ENCODE measurements around the gene ANKRD28.
"Not testable (repeated sequence)": the region's sequence is repeated elsewhere in the genome, so short reads cannot be mapped to it uniquely, and the experiment has no call there.

The ANKRD28 gene

DNA sequence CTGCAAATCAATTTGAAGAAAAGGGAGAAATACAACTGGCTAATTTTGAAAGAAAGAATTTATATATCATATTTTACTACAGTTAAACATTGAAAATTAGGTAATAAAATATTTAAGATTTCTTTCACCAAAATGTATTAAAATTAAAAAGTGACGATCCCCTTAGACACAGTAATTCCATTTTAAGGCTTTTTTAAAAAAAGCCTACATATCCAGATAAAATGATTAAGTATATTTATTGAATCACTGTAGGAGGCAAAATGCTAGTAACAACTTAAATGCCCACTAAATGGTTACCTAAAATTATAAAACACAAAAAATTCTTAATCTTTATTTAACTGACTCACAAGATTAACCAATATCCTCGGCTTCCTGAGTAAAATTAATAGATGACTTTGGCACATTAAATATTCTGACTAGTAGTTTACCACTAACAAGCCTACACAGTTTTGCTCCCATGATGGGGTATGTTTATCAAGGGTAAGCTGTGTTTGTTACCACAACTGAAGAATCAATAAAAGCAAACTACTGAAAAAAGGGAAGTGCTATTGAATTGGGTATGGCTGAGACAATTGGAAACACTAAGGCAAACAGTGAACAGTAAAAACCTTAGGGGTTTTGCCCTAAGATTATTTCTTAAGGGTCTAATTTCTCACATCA lies 28.4 kb downstream of the ANKRD28 start:
- no peak for DNase-seq

DNA sequence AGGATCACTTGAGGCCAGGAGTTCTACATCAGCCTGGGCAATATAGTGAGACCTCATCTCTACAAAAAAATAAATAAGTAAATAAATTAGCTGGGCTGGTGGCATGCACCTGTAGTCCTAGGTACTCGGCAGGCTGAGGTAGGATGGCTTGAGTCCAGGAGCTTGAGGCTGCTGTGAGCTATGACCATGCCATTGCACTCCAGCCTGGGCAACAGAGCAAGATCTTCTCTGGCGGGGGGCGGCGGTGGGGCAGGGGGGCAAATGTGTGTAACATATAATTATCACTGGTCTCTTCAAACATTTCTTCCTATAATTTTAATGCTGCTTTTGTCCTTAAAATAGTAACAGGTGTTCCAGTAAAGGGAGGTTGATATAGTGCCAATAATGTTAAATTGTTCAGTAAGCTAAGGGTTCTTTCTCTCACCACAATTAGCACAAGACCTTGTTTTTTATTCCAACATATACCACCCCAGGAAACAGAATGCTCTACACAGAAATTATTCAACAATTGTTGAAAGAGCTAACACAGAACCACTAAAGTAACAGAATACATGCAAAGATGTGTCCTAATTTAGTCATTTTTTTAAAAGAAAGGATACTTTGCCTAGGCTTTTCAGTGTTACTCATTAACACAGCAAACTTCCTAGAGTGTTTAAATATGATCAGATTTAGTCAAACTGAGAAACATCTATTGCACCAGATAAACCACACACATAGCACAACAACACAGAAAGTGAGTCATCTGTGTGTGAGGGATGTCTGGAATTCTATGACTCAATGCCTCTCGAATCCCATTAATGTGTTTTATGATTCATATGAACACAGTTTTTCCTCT lies 29.1 kb downstream of the ANKRD28 start:
- DNase-seq: no peak

DNA sequence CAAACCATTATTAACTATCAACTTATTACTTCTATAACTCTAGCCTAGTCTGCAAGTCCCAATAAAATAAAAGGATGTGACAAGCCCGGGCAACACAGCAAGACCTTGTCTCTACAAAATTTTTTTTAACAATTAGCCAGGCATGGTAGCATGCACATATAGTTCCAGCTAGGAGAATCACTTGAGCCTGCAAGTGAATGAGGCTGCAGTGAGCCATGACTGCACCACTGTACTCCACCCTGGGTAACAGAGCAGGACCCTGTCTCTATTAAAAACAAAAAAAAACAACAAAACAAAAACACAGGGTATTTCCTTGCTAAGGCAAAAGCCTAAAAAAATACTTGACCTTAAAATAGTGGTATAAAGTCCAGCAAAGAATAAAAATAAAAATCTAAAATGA lies 31.4 kb downstream of the ANKRD28 start:
- no peak for DNase-seq

DNA sequence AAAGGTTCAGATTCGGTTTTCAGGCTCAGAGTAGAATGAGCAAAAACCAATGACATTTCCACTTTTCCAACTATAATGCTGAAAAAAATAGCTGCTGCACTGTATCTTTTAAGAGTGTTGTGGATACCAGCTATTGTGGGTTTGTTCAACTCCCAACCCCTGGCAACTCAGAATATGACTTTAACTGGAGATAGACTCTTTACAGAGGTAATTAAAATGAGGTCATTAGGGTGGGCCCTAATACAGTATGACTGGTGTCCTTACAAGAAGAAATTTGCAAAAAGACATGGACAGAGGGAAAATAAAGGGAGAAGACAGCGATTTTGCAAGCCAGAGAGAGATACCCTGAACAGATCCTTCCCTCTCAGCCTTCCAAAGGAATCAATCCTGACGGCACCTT lies 39.5 kb downstream of the ANKRD28 start:
- no peak for DNase-seq

DNA sequence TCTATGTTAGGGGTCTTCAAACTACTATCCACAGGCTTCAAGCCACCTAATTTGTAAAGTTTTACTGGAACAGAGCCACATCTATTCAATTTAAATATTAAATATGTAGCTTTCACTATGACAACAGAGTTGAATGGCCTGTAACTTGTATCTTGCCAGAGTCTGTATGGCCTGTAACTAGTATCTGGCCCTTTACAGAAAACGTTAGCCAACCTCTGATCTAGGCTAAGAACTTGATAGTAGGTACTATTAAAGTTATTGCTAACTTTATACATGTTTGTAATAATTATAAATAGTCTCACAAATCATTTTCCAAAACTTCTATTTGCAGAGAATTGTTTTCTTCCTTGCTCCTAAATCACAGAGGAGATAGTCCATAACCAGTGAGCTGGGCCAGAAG lies 40.0 kb downstream of the ANKRD28 start:
- no peak for DNase-seq

DNA sequence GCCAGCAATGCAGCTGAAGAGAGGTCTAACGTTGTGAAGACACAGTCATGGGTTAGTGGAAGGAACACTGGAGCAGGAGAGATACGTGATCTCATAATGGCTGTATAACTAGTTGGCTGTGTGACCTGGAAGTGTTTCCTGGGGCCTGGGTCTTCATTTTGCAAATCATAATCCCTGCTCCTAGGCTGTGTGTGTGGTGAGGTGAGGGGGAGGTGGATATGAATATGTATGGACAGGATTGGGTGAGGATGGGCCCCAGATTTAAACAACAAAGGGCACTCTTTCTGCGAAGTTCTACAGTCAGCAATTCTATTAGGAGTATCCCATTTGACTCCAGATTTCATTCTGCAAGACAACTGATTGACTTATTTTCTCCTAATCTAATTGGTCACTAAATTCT lies 41.3 kb downstream of the ANKRD28 start:
- no peak for DNase-seq

DNA sequence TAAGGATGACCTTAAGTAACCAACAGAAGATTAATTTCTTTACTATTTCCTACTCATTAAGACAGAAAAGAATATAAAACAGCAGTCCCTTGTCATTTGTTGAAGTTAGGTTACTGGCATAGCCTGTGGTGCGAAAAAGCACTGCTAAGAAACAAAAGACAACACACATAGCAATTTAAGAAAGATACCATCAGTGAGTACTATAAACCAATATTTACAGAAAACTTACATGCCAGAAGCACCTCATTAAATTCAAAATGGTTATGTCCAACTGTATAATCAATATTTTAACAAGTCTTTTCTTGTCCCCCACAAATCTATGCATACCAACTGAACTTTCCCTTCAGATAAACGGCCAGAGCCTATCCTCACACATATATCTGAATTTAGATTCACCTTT lies 42.0 kb downstream of the ANKRD28 start:
- DNase-seq: no peak

DNA sequence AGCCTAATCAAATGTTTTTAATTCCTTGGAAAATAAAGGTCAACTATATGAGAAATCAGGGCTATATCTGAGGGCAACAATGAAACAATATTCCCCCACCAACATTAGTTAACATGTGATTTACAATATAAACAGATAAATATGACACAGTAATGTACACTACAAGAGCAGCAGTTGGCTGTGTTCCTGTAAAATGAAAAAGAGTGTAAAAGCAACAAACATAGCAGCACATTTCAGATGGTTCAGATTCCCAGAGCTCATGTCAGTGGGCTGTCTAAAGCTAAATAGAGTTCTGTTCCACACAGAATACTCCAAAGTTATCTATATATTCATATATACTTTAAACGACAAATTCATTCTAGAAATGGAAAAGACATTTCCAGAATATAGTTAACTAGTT lies 42.6 kb downstream of the ANKRD28 start:
- no peak for DNase-seq

DNA sequence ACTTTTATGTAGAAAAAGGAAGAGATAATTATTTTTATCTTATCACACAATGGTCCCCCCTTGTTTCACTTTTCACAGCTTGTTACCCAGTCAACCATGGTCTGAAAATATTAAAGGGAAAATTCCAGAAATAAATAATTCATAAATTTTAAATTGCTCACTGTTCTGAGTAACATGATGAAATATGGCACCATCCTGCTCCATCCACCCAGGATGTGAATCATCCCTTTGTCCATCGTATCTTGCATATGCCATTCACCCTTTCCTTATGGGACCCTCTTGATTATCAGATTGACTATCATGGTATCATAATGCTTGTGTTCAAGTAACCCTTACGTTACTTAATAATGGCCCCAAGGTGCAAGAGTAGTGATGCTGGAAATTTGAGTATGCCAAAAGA lies 43.7 kb downstream of the ANKRD28 start:
- DNase-seq: no peak

DNA sequence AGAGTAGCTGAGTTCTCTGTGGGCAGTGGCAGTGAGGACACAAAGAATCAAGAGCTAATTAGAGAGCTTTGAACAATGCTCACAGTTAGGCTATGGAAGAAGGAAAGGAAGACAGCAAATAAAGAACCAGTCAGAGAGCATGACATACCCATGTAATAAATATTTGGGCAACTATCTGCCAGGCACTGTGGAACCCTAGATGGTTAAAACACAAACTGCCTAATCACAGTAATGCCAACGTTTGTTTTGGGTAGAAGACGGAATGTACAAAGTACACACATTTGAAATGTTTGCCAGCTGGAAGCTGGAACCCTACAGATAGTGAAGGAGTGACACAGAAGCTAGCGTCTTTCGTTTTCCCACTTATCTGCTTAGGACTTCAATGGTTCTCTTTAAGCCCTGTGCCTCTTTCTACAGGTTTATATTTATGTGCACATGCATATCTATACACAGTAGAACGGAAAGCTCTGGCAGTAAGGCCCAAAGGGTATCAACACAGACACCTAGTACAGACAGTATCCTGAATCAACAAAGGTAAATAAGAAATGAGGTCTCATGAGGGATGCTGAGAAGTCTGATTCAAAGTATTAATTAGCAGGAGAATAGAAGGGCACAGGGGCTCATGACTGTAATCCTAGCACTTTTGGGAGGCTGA lies 44.6 kb downstream of the ANKRD28 start:
- DNase-seq: no peak

DNA sequence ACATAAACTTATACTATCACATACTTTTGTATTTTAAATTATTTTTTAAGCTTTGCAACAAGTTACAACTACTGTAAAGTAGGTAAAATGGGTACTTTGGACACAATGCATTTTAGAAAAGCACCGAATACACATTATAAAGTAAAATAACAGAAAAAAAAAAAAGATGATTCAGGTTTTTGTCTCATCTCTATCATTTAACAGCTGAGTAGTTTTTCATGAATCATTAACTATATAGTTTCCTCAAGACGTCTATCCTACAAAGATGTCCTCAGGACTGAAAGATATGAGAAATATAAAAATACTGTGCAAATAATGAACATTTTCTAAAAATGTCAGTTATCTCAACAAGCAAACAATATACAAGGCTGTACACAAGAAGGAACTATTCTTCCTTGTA lies 46.9 kb downstream of the ANKRD28 start:
- DNase-seq: no peak

DNA sequence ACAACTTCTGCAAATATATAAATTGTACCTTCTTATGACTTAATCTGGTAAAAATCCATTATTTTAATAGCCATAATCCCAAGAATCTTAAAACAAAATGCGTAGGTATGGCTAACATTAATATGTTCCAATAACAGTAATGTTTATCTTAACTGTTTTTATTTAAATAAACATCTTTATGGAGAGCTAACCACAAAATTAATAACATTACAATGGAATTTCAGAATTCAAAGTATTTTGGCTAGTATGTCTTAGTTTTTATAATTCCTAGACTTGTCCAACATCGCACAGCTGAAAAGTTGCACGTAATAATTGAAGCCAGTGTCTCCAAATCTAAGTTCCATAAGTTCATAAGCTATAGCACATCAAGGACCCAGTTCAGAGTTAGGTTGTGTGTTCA lies 47.6 kb downstream of the ANKRD28 start:
- no peak for DNase-seq

DNA sequence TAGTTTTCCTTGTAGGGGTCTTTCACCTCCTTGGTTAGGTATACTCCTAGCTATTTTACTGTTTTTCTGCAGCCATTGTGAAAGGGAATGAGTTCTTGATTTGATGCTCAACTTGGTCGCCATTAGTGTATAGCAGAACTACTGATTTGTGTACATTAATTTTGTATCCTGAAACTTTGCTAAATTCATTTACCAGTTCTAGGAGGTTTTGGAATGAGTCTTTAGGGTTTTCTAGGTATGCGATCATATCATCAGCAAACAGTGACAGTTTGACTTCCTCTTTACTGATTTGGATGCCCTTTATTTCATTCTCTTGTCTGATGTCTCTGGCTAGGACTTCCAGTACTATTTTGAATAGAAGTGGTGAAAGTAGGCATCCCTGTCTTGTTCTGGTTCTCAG lies 51.9 kb downstream of the ANKRD28 start:
- DNase-seq: not testable (repeated sequence)

DNA sequence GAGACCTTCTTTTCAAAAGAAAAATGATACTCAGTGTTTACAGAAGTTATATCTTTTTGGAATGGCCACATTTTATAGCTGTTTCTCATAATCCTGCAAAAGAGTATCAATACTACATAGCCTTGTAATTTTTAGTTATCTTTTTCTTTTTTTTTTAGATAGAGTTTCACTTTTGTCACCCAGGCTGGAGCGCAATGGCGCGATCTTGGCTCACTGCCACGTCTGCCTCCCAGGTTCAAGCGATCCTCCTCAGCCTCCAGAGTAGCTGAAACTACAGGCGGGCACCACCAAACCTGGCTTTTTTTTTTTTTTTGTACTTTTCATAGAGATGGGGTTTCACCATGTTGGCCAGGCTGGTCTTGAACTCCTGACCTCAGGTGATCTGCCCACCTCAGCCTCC lies 53.6 kb downstream of the ANKRD28 start:
- no peak for DNase-seq

DNA sequence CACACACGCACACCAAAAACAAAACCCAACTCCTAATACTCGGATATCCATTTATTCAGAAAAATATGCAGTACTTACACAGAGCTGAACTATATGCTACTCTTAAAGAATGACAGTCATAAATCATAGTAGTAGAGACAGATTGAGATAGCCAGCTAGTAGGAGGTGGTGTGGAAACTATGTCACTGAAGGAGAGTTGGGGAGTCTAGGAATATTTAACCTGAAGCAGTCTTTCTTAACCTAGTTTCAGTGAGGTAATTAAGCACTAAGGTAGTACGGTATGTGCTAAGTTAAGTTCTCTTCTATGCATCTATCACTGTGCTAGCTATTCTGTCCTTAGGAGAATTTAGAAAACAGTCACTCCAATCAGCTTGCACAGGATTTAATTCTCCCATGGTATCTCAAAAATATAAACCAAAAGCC lies 54.2 kb downstream of the ANKRD28 start:
- DNase-seq: no peak

DNA sequence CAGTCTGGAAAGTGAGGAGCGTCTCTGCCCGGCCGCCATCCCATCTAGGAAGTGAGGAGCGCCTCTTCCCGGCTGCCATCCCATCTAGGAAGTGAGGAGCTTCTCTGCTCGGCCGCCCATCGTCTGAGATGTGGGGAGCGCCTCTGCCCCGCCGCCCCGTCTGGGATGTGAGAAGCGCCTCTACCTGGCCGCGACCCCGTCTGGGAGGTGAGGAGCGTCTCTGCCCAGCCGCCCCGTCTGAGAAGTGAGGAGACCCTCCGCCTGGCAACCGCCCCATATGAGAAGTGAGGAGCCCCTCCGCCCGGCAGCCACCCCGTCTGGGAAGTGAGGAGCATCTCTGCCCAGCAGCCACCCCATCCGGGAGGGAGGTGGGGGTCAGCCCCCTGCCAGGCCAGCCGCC lies 55.5 kb downstream of the ANKRD28 start:
- not testable (repeated sequence) for DNase-seq

DNA sequence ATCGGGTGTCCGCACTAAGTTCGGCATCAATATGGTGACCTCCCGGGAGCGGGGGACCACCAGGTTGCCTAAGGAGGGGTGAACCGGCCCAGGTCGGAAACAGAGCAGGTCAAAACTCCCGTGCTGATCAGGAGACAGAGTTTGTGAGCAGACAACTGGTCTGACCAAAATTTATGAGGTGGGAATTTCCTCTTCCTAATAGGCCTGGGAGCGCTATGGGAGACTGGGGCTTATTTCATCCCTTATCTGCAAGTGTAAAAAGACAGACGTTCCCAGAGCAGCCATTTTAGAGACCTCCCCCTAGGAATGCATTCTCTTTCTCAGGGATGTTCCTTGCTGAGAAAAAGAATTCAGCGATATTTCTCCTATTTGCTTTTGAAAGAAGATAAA lies 59.2 kb downstream of the ANKRD28 start:
- DNase-seq: not testable (repeated sequence)

DNA sequence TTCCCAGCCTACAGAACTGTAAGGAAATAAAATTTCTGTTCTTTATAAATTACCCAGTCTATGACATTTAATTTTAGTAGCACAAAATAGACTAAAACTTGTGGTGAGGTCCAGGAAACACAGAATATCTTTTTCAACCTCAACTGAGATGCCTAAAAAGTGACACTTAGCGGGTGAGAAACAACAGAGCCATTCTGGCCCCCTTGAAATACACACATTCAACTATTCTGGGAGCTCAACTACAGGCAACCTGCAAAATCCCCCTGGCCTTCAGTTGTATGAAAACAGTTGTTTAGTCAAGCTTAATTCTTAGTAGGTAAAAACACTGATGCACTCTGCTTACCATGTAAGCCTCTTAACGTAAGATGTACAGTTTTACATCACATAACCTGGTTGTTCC lies 66.8 kb downstream of the ANKRD28 start:
- DNase-seq: no peak

DNA sequence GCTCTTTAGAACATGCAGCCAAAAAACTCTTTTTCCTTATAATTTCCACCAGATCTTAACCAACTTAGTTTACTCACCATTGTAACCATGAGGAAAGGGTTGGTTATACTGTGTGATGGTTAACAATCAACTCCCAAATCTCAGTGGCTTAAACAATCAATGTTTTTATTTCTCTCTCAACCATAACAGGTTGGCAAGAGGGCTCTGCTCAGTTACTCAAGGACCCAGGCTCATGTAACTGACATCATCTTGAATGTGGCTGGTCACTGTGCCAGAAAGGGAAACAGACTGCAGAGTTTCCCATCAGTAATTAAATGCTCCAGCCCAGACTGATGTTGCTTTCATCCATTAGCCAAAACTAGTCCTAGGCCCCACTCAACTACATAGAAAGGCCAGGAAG lies 69.0 kb downstream of the ANKRD28 start:
- DNase-seq: peak; percentile 16

DNA sequence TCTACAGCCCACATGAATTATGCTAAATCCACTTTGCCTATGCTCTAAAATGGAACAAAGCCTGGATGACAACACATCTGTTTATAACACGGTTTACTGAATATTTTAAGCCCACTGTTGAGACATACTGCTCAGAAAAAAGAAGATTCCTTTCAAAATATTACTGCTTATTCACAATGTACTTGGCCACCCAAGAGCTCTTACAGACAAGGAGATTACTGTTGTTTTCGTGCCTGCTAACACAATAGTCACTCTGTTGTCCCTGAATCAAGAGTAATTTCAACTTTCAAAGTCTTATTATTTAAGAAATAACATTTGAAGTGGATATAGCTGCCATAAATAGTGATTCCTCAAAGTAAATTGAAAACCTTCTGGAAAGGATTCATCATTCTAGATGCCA lies 70.9 kb downstream of the ANKRD28 start:
- DNase-seq: no peak

DNA sequence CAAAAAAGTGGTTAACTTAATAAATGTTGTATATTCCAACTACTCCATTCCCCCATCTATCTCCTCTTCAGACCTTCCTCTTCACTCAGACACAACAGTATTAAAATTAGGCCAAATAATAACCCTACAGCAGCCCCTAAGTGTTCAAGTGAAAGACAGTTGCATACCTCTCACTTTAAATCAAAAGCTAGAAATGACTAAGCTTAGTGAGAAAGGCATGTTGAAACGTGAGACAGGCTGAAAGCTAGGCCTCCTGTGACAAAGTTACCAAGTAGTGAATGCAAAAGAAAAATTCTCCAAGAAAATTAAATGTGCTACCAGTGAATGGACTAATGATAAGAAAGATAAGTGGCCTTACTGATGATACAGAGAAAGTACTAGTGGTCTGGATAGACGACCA lies 71.7 kb downstream of the ANKRD28 start:
- no peak for DNase-seq

DNA sequence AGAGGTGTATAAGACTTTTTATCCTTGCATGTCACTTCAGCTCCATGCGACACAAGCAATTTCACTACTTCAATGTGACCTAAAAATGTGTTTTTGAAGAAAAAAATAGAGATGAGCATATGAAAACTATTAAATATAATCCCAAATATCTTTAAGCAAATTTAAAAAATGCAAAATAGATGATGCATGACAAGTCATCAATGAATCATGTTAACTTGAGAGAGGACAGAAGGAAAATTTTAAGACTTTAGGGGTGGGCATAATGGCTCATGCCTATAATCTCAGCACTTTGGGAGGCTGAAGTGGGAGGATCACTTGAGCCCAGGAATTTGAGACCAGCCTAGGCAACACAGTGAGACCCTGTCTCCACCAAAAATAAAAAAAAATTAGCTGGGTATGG lies 73.3 kb downstream of the ANKRD28 start:
- no peak for DNase-seq

DNA sequence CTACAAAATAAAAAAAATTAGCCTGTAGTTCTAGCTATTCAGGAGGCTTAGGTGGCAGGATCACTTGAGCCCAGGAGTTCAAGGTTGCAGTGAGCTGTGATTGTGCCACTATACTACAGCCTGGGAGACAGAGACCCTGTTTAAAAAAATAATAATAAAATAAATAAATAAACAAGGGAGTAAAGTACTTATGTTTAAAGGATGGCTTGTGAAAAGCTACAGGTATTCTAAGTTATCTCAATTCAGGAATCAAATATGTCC lies 74.2 kb downstream of the ANKRD28 start:
- no peak for DNase-seq

DNA sequence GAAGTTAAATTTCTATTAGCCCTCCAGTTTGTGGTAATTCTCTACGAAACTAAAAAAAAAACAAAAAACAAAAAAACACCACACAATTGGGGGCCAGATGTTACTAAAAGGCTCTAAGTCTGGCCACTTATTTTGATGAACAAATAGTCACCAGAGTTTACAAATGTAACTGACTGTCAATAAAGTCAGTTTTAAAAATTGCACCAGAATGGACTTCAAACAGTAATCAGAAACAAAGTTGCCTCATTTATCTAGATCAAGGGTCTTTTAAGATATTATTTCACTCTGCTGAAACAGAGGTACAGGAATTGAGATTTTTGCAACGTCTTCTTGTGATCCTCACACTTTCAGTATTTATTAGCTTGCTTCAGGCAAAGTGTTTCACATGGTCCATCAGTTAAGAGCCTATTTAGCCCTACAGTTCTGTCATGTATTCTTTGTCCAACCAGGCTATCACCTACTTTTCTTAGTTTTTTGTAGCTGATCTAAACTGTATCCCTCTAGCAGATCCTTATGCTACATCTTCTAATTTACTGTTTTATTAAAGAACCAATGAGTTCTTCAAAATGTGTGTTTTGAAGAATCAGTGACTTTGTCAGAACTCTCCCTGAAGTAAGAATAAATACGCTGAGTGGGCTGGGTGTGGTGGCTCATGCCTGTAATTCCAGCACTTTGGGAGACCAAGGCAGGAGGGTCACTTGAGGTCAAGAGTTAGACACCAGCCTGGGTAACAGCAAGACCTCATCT lies 74.7 kb downstream of the ANKRD28 start:
- no peak for DNase-seq
